ENCODE results near the gene RNF10. TPM values are rescaled to one million over a fixed set of nuclear protein-coding genes. Genes with fewer than 3 reads are reported as not detected.

RNF10 gene
- total and polyA plus RNA-seq, 9 of the 15 experiments (the other 6 are each of a cell fraction or from before 2014, with no cell fraction given) = 43.0 to 139 (median 80.1) TPM

- peak; percentile 52; the same call in 1 of the 2 replicates for TF ChIP-seq RERE (CRISPR knock-in tag; IDR thresholded peaks at IDR 0.05; ENCODE audit: borderline replicate concordance)
- TF ChIP-seq EP400 (IDR thresholded peaks at IDR 0.05) = peak; percentile 21
- no peak for TF ChIP-seq ZNF124 (CRISPR knock-in tag; IDR thresholded peaks at IDR 0.05)
- TF ChIP-seq CREB1 (IDR thresholded peaks at IDR 0.05) = no peak
- 0 out of 2 replicates have a peak, but pooled peaks have one; percentile 14 for TF ChIP-seq CREB1 (CRISPR knock-in tag; IDR thresholded peaks at IDR 0.05)
- TF ChIP-seq ZNF347 (CRISPR knock-in tag; IDR thresholded peaks at IDR 0.05; ENCODE audit: low read depth) = no peak
- TF ChIP-seq GATA2 (CRISPR knock-in tag; IDR thresholded peaks at IDR 0.05) = no peak
- no peak for TF ChIP-seq ZNF699 (CRISPR knock-in tag; IDR thresholded peaks at IDR 0.05; ENCODE audit: insufficient replicate concordance)
- TF ChIP-seq HEY1 (CRISPR knock-in tag; IDR thresholded peaks at IDR 0.05; ENCODE audit: borderline replicate concordance) = no peak
- TF ChIP-seq ARHGAP35 (IDR thresholded peaks at IDR 0.05; ENCODE audit: partially characterized antibody) = no peak
- TF ChIP-seq SAP30 (IDR thresholded peaks at IDR 0.05; ENCODE audit: borderline replicate concordance, insufficient read depth, low read depth, low read length, poor library complexity, severe bottlenecking) = peak; percentile 75
- no peak for TF ChIP-seq DDX20 (tag; IDR thresholded peaks at IDR 0.05; ENCODE audit: low read depth)
- TF ChIP-seq PTTG1 (tag; IDR thresholded peaks at IDR 0.05; ENCODE audit: low read depth) = no peak
- TF ChIP-seq NUFIP1 (IDR thresholded peaks at IDR 0.05; ENCODE audit: partially characterized antibody) = no peak
- no peak for TF ChIP-seq MBD2 (IDR thresholded peaks at IDR 0.05; ENCODE audit: borderline replicate concordance, low read depth)
- no peak for TF ChIP-seq PRDM10 (IDR thresholded peaks at IDR 0.05; ENCODE audit: partially characterized antibody)
These were observed 823 bp downstream of the RNF10 start (continued) for GRCh38 chr12:120534703-120535655.

Data from K562 (cell line).